Esophagus (tissue), 2 donors: ENCODE data around the gene PLEKHA8. TPM values are rescaled to one million over a fixed set of nuclear protein-coding genes. Genes with fewer than 3 reads are reported as not detected.

ENCODE experiments used
- H3K27ac ChIP-seq, 2 donors: one replicate each; pipeline ENCODE4 v1.5.1; 2013; ENCODE audit warnings: low read depth in 2 of 2, mild to moderate bottlenecking in 2 of 2, inconsistent platforms in 1 of 2, low read length in 1 of 2, moderate library complexity in 1 of 2
- H3K27me3 ChIP-seq, 2 donors: one replicate each; pipeline ENCODE4 v1.6.1; 2013; ENCODE audit warnings: low read length in 2 of 2, control low read depth in 1 of 2, mild to moderate bottlenecking in 1 of 2; ENCODE audit not compliant: insufficient read depth in 2 of 2, control insufficient read depth in 1 of 2
- H3K36me3 ChIP-seq, 2 donors: one replicate each; pipeline ENCODE4 v1.6.1; 2013; ENCODE audit warnings: low read length in 1 of 2; ENCODE audit not compliant: control insufficient read depth in 2 of 2, insufficient read depth in 2 of 2
- H3K4me1 ChIP-seq, 2 donors: one replicate each; pipeline ENCODE4 v1.6.1; 2013; ENCODE audit warnings: low read length in 1 of 2; ENCODE audit not compliant: control insufficient read depth in 2 of 2, insufficient read depth in 2 of 2
- H3K4me3 ChIP-seq, 2 donors: one replicate each; pipeline ENCODE4 v1.5.1; 2013; ENCODE audit warnings: low read length in 2 of 2, mild to moderate bottlenecking in 2 of 2, low read depth in 1 of 2, moderate library complexity in 1 of 2
- H3K9me3 ChIP-seq, 2 donors: one replicate each; pipeline ENCODE4 v1.6.1; 2013; ENCODE audit warnings: mild to moderate bottlenecking in 2 of 2, low read depth in 1 of 2, low read length in 1 of 2, moderate library complexity in 1 of 2; ENCODE audit not compliant: control insufficient read depth in 2 of 2, insufficient read depth in 1 of 2
- WGBS, 2 donors: extraction: QIAGEN DNeasy Blood & Tissue Kit; methylation state at CpG; one replicate each; pipeline ENCODE4 v1.1.7; 2013; 5-methylcytosine and 5-hydroxymethylcytosine counted together
- polyA plus RNA-seq, 2 donors: library from polyadenylated mRNA; stranded (reverse); fragments of 200-250 nt; gene quantifications; one replicate each; pipeline ENCODE4 v1.2.3, GENCODE V29; 2013
- donor health status: healthy with polysubstance abuse.
- donor health status: Bipolar disorder and iron deficiency.

Gene PLEKHA8
- polyA plus RNA-seq, 2 donors: 2.3 to 2.7 TPM

GRCh38 chr7:30173058-30173897, 145.1 kb downstream of the PLEKHA8 start:
- Histone ChIP-seq H3K4me1 (peaks cover 3 to 11% of the 10 kb centered on the region in 2 donors), H3K27ac (peak overlapping the region; percentile 63 to 78), H3K36me3 (no peaks in the 10 kb centered on the region), H3K27me3 (no peaks in the 10 kb centered on the region), H3K4me3 (no peak overlapping the region), H3K9me3 (no peaks in the 10 kb centered on the region)
- WGBS, 2 donors: 30 to 42% methylated on average over 13 of the region's 13 CpGs

DNA sequence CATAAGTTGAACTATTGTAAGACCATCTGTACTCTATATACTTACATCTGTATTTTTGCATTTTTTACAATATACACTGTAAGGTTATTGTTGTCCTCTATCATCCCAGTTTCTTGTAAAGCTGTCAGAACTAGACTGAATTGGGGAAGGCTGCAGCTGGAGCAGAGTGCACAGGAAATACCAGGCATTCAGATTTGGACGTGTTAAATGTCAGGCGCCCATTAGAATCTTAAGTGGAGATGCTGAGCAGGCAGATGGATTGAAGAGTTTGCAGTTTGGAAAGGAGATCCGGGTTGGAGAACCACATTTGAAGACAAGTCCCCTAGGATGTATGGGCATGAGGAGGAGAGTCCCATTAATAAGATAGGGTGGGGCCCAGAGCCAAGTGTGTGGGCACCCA, 147.0 kb downstream of the PLEKHA8 start:
- WGBS, 2 donors: 62 to 64% methylated on average over 3 of the region's 3 CpGs
- Histone ChIP-seq H3K27ac (no peak overlapping the region), H3K27me3 (no peaks in the 10 kb centered on the region), H3K9me3 (no peaks in the 10 kb centered on the region), H3K36me3 (no peaks in the 10 kb centered on the region), H3K4me3 (no peak overlapping the region), H3K4me1 (peaks cover 3 to 6% of the 10 kb centered on the region in 2 donors)

- peaks cover 3 to 6% of the 10 kb centered on the region in 2 donors for H3K4me1 ChIP-seq
- no peaks in the 10 kb centered on the region for H3K9me3 ChIP-seq
- H3K27me3 ChIP-seq: no peaks in the 10 kb centered on the region
- no peak overlapping the region for H3K4me3 ChIP-seq
- H3K36me3 ChIP-seq: no peaks in the 10 kb centered on the region
- 88% methylated on average over 7 of the region's 7 CpGs for WGBS, 2 donors
- H3K27ac ChIP-seq: no peak overlapping the region
These were observed 147.5 kb downstream of the PLEKHA8 start for GRCh38 chr7:30175636-30176147.

DNA sequence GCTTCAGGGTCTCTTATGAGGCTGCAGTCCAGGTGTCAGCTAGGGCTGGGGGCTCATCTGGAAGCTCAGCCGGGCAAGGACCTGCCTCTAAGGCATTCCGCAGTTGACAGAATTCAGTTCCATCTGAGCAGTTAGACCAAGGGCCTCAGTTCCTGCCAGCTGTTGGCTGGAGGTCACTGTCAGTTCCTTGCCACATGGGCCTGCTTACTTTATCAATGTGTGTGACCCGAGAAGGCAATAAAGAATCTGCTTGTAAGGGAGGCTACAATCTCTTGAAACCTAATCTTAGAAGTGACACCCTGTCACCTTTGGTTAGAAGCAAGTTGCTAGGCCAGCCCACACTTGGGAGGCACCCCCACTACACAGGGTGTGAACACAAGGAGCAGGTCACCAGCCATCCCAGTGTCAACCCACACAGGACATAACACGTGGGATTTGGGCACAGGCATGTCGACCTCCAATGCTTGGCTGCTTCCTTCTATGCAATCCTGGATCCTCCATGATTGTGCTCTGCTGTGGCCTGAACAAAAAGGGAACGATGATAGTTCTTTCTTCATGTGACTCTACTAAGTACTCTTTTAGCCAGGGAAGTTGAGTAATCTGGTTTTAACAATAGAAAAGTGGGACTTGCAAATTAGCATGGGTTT, 148.4 kb downstream of the PLEKHA8 start:
- no peaks in the 10 kb centered on the region for H3K9me3 ChIP-seq
- no peaks in the 10 kb centered on the region for H3K36me3 ChIP-seq
- no peaks in the 10 kb centered on the region for H3K27me3 ChIP-seq
- peaks cover 3 to 6% of the 10 kb centered on the region in 2 donors for H3K4me1 ChIP-seq
- no peak overlapping the region for H3K27ac ChIP-seq
- no peak overlapping the region for H3K4me3 ChIP-seq
- 66 to 78% methylated on average over 6 of the region's 6 CpGs for WGBS, 2 donors

DNA sequence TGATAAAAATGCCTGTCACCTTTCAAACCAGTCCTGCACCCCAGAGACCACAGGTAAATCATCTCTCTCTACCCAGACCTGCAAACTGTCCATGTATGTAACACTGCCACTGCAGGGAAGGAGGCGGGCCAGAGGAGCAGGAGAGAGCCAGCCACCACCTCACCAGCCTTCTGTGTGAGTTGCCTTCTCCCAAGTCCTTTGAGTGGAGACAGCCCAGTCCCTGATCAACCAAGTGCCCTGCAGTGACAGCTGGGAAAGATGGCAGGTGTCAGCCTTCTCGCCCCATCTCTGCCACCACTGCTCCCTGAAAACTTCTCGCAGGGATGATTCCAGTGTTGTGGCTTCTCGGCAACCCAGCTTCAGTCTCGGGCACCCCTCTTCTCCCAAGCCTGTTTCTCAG, 149.0 kb downstream of the PLEKHA8 start:
- Histone ChIP-seq H3K9me3 (no peaks in the 10 kb centered on the region), H3K27me3 (no peaks in the 10 kb centered on the region), H3K4me3 (no peak overlapping the region), H3K4me1 (peaks cover 3 to 7% of the 10 kb centered on the region in 2 donors), H3K36me3 (no peaks in the 10 kb centered on the region), H3K27ac (no peak overlapping the region)
- 96% methylated on average over 5 of the region's 5 CpGs for WGBS, 2 donors

DNA sequence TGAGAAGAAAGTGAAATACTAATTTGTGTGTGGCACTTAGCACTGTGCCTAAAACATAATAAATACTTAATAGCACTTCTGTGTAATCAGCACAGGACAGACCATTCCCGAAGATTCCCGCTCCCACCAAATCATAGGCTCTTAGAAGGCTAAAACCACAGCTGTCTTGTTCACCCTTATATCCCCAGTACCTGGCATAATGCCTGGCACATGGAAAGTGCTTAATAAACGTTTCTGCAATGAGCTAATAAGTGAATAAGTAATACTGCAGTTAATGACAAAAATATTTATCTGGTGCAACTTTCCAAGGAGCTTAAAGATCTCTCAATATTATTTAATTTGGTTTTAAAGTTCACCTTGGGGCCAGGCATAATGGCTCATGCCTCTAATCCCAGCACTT, 149.8 kb downstream of the PLEKHA8 start:
- no peaks in the 10 kb centered on the region for H3K36me3 ChIP-seq
- H3K4me3 ChIP-seq: no peak overlapping the region
- WGBS, 2 donors: 50 to 68% methylated on average over 3 of the region's 3 CpGs
- no peaks in the 10 kb centered on the region for H3K27me3 ChIP-seq
- H3K27ac ChIP-seq: no peak overlapping the region
- H3K4me1 ChIP-seq: peaks cover 3 to 8% of the 10 kb centered on the region in 2 donors
- no peaks in the 10 kb centered on the region for H3K9me3 ChIP-seq

DNA sequence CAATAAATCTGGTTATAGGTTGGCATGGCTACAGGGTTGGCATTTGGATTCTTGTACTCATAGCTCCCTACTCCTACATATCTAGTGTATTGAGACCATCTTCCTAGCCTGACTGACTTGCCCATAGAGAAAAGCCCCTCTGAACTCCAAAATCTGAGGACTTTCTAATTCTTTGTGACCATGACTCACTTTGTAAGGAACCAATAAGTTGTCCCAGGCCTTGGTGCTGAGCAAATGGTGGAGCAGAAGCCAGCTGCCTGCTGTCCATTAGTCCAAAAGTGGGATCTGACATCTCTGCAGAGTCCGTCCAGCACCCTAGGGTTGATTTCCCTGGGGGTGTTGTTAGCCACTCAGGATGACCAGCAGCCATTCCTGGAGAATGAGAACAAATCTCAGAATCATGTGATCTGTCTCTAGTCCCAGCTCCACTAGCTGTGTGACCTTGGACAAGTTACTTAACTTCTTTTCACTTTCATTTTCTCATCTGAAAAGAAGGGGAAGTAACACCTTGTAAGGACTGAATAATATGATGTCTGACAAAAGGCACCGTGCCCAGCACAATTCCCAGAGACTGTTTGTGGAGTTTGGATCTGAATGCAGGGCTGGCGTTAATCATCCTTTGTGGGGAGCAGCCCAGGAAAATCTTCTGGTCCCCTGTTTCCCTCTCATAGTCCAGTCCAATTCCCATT, 150.7 kb downstream of the PLEKHA8 start:
- Histone ChIP-seq H3K4me1 (peaks cover 0 to 2% of the 10 kb centered on the region in 2 donors), H3K9me3 (no peaks in the 10 kb centered on the region), H3K27me3 (no peaks in the 10 kb centered on the region), H3K36me3 (no peaks in the 10 kb centered on the region), H3K4me3 (no peak overlapping the region), H3K27ac (peak overlapping the region in 1 of 2 donors; percentile 21)
- 50 to 53% methylated on average over 3 of the region's 3 CpGs for WGBS, 2 donors

Other genes with a start within 250 kb of the PLEKHA8 start
- 1 to 10 TPM in 1 of 2 donors, under 1 TPM in 1; 0.56 to 1.2 TPM for gene WIPF3, start 221.9 kb upstream of the PLEKHA8 start, polyA plus RNA-seq
- gene SCRN1, start 38.6 kb upstream of the PLEKHA8 start, polyA plus RNA-seq: 1 to 10 TPM; 3.0 to 8.2 TPM
- 1 to 10 TPM; 1.9 to 3.0 TPM for gene FKBP14, start 1.7 kb upstream of the PLEKHA8 start, polyA plus RNA-seq
- 1 to 10 TPM; 7.7 to 9.9 TPM for gene MTURN, start 106.6 kb downstream of the PLEKHA8 start, polyA plus RNA-seq